Fibroblast of villous mesenchyme (primary cell): ENCODE results near the gene SLC25A13. TPM values are rescaled to one million over a fixed set of nuclear protein-coding genes. Genes with fewer than 3 reads are reported as not detected.

ENCODE experiments used
- DNase-seq: peaks from one replicate; pipeline ENCODE4 v3.0.0-alpha.2; 2010; ENCODE audit warnings: low read depth
- H3K4me3 ChIP-seq: 2 replicates; pipeline ENCODE4 v1.5.1; 2011; ENCODE audit warnings: low read depth, mild to moderate bottlenecking, low read length
- CTCF ChIP-seq: IDR thresholded peaks from 2 replicates; pipeline ENCODE4 v1.5.1; 2012; ENCODE audit warnings: low read depth, mild to moderate bottlenecking, low read length; ENCODE audit not compliant: insufficient read depth
- total RNA-seq: library from RNA; depleted of rRNA; stranded (reverse); fragments of >200 nt; gene quantifications from 2 replicates; pipeline ENCODE4 v1.2.3, GENCODE V29; 2012

SLC25A13 gene
- total RNA-seq, 1 donor: 22.5 TPM

- no peak for TF ChIP-seq CTCF
- H3K4me3 ChIP-seq: no peak overlapping the region
- DNase-seq: no peak
Observed at GRCh38 chr7:96228760-96229159, 93.1 kb downstream of the SLC25A13 start.

GRCh38 chr7:96225251-96225650 is 96.6 kb downstream of the SLC25A13 start:
- H3K4me3 ChIP-seq: no peak overlapping the region
- no peak for TF ChIP-seq CTCF
- DNase-seq: no peak

GRCh38 chr7:96224685-96225084 is 97.2 kb downstream of the SLC25A13 start:
- DNase-seq: no peak
- H3K4me3 ChIP-seq: no peak overlapping the region
- TF ChIP-seq CTCF: peak; percentile 50

- TF ChIP-seq CTCF: no peak
- no peak overlapping the region for H3K4me3 ChIP-seq
- no peak for DNase-seq
Observed at GRCh38 chr7:96224073-96224472, 97.8 kb downstream of the SLC25A13 start.

- DNase-seq: no peak
- H3K4me3 ChIP-seq: no peak overlapping the region
- no peak for TF ChIP-seq CTCF
Observed at GRCh38 chr7:96221888-96222287, 100.0 kb downstream of the SLC25A13 start.

- TF ChIP-seq CTCF: no peak
- H3K4me3 ChIP-seq: no peak overlapping the region
- DNase-seq: peak; percentile 54
Observed at GRCh38 chr7:96219378-96220130, 102.3 kb downstream of the SLC25A13 start.

GRCh38 chr7:96218664-96219243 is 103.1 kb downstream of the SLC25A13 start:
- no peak for DNase-seq
- no peak for TF ChIP-seq CTCF
- H3K4me3 ChIP-seq: no peak overlapping the region
